IMR-90 (cell line): ENCODE data around the gene HHIP. TPM values are rescaled to one million over a fixed set of nuclear protein-coding genes. Genes with fewer than 3 reads are reported as not detected.

Source experiments
- ATAC-seq: fragments of 200-7000 bp; cut with Tn5 transposase; 2 replicates; pipeline ENCODE4 v1.9.1; 2020; ENCODE audit warnings: low read depth, mild to moderate bottlenecking, moderate library complexity
- BruUV-seq: library from RNA; stranded (reverse); fragments of 400-500 nt; replicated peaks from 2 replicates; lab custom pipeline; 2021; lab: Mats Ljungman, UMichigan
- CTCF ChIA-PET: fragments of 300-600 bp; formaldehyde crosslinking; extraction: SDS; loops from one replicate; lab custom pipeline; 2021; ENCODE audit warnings: antibody characterized with exemption; lab: Yijun Ruan, JAX
- POLR2A ChIA-PET: fragments of 300-600 bp; sonication (Branson Sonifier 250); formaldehyde crosslinking; loops from one replicate; lab custom pipeline; 2022; ENCODE audit warnings: antibody characterized with exemption; ENCODE audit not compliant: unreplicated experiment; lab: Charles Lee
- DNase-seq: peaks from one replicate; pipeline ENCODE4 v3.0.0; 2013
- H2AFZ ChIP-seq: replicated peaks from 2 replicates; pipeline ENCODE3; 2013; ENCODE audit warnings: low read length, mild to moderate bottlenecking; ENCODE audit not compliant: poor library complexity
- H2AK5ac ChIP-seq: 2 replicates; pipeline ENCODE4 v1.6.1; 2013; ENCODE audit warnings: low read depth, low read length, inconsistent platforms
- H2AK9ac ChIP-seq: replicated peaks from 2 replicates; pipeline ENCODE3; 2013; ENCODE audit warnings: mild to moderate bottlenecking, low read depth, low read length, moderate library complexity; ENCODE audit not compliant: poor library complexity
- H2BK120ac ChIP-seq: 2 replicates; pipeline ENCODE4 v1.6.1; 2013; ENCODE audit warnings: low read depth, low read length, inconsistent platforms
- H2BK15ac ChIP-seq: 3 replicates; pipeline ENCODE4 v1.6.1; 2013; ENCODE audit warnings: low read depth, low read length, inconsistent platforms
- H2BK20ac ChIP-seq: 2 replicates; pipeline ENCODE4 v1.6.1; 2013; ENCODE audit warnings: low read depth, mild to moderate bottlenecking, inconsistent platforms, low read length, moderate library complexity
- H2BK5ac ChIP-seq: 2 replicates; pipeline ENCODE4 v1.6.1; 2013; ENCODE audit warnings: mild to moderate bottlenecking, low read depth, low read length, inconsistent platforms; ENCODE audit not compliant: poor library complexity, severe bottlenecking
- H3K14ac ChIP-seq: replicated peaks from 2 replicates; pipeline ENCODE4 v1.6.1; 2013; ENCODE audit warnings: low read depth, low read length, inconsistent platforms
- H3K18ac ChIP-seq: 2 replicates; pipeline ENCODE4 v1.6.1; 2013; ENCODE audit warnings: low read depth, low read length, control low read depth
- H3K23ac ChIP-seq: 2 replicates; pipeline ENCODE4 v1.6.1; 2013; ENCODE audit warnings: low read depth, low read length, inconsistent platforms
- H3K27ac ChIP-seq: 2 replicates; pipeline ENCODE4 v1.5.1; 2013; ENCODE audit warnings: mild to moderate bottlenecking, control low read depth, low read length; ENCODE audit not compliant: insufficient read depth
- H3K27me3 ChIP-seq: 2 replicates; pipeline ENCODE4 v1.6.1; 2013; ENCODE audit warnings: low read length; ENCODE audit not compliant: control insufficient read depth, insufficient read depth
- H3K36me3 ChIP-seq: 2 replicates; pipeline ENCODE4 v1.6.1; 2013; ENCODE audit warnings: low read length, mixed read lengths; ENCODE audit not compliant: control insufficient read depth, insufficient read depth
- H3K4ac ChIP-seq: 2 replicates; pipeline ENCODE4 v1.6.1; 2013; ENCODE audit warnings: low read depth, low read length, inconsistent platforms
- H3K4me1 ChIP-seq: 2 replicates; pipeline ENCODE4 v1.6.1; 2013; ENCODE audit warnings: low read length, mixed read lengths; ENCODE audit not compliant: control insufficient read depth, insufficient read depth
- H3K4me2 ChIP-seq: 2 replicates; pipeline ENCODE4 v1.6.1; 2013; ENCODE audit warnings: low read depth, mild to moderate bottlenecking, control low read depth, low read length, moderate library complexity
- H3K4me3 ChIP-seq: 2 replicates; pipeline ENCODE4 v1.5.1; 2013; ENCODE audit warnings: low read depth, mild to moderate bottlenecking, control low read depth, low read length, moderate library complexity; ENCODE audit not compliant: insufficient read depth
- H3K56ac ChIP-seq: 2 replicates; pipeline ENCODE4 v1.6.1; 2013; ENCODE audit warnings: low read length, inconsistent platforms; ENCODE audit not compliant: insufficient read depth; ENCODE audit errors: extremely low read depth
- H3K79me1 ChIP-seq, 2 experiments: 2 replicates each; pipeline ENCODE4 v1.6.1; 2013; ENCODE audit warnings: low read length in 2 of 2, inconsistent platforms in 1 of 2, low read depth in 1 of 2
- H3K9ac ChIP-seq: 2 replicates; pipeline ENCODE4 v1.6.1; 2013; ENCODE audit warnings: low read depth, low read length, control low read depth
- H3K9me1 ChIP-seq: 2 replicates; pipeline ENCODE4 v1.6.1; 2013; ENCODE audit warnings: low read length, inconsistent platforms; ENCODE audit not compliant: insufficient read depth
- H3K9me3 ChIP-seq: 2 replicates; pipeline ENCODE4 v1.6.1; 2013; ENCODE audit warnings: low read length; ENCODE audit not compliant: control insufficient read depth, insufficient read depth
- H4K20me1 ChIP-seq: 2 replicates; pipeline ENCODE4 v1.6.1; 2013; ENCODE audit warnings: low read length, inconsistent platforms; ENCODE audit not compliant: insufficient read depth
- H4K5ac ChIP-seq: 2 replicates; pipeline ENCODE4 v1.6.1; 2013; ENCODE audit warnings: mild to moderate bottlenecking, low read depth, low read length, control low read depth
- H4K8ac ChIP-seq, 2 experiments: 2 replicates each; pipeline ENCODE4 v1.6.1; 2013; ENCODE audit warnings: low read depth in 2 of 2, low read length in 2 of 2, control low read depth in 1 of 2, inconsistent platforms in 1 of 2
- H4K91ac ChIP-seq: 2 replicates; pipeline ENCODE4 v1.6.1; 2013; ENCODE audit warnings: low read depth, low read length, inconsistent platforms; ENCODE audit not compliant: insufficient read depth
- BHLHE40 ChIP-seq: fragments of 150-350 bp; IDR thresholded peaks from 2 replicates; pipeline ENCODE4 v1.6.1; 2016; ENCODE audit warnings: mild to moderate bottlenecking, low read depth, low read length
- CEBPB ChIP-seq: IDR thresholded peaks from 2 replicates; pipeline ENCODE4 v1.6.1; 2012; ENCODE audit warnings: low read depth, low read length, improper control_type of control experiment
- CHD1 ChIP-seq: IDR thresholded peaks from 2 replicates; pipeline ENCODE4 v1.6.1; 2012; ENCODE audit warnings: low read depth, low read length, improper control_type of control experiment
- MAFK ChIP-seq: IDR thresholded peaks from 2 replicates; pipeline ENCODE4 v1.6.1; 2012; ENCODE audit warnings: low read depth, low read length, improper control_type of control experiment
- MXI1 ChIP-seq: IDR thresholded peaks from 2 replicates; pipeline ENCODE4 v1.6.1; 2012; ENCODE audit warnings: low read depth, mild to moderate bottlenecking, low read length, moderate library complexity, borderline replicate concordance
- POLR2A ChIP-seq: IDR thresholded peaks from 2 replicates; pipeline ENCODE4 v1.6.1; 2012; ENCODE audit warnings: mild to moderate bottlenecking, low read depth, low read length
- RAD21 ChIP-seq: IDR thresholded peaks from 2 replicates; pipeline ENCODE4 v1.6.1; 2012; ENCODE audit warnings: low read length, improper control_type of control experiment
- RFX5 ChIP-seq: IDR thresholded peaks from 2 replicates; pipeline ENCODE4 v1.8.0; 2012; ENCODE audit warnings: low read depth, mild to moderate bottlenecking, low read length, moderate library complexity
- SMC3 ChIP-seq: fragments of 150-350 bp; IDR thresholded peaks from 2 replicates; pipeline ENCODE4 v1.6.1; 2016; ENCODE audit warnings: low read depth, mild to moderate bottlenecking, antibody characterized with exemption, low read length, moderate library complexity
- dilution Hi-C: fragments of 300-500 bp; cut with HindIII; formaldehyde crosslinking; loops from one replicate; pipeline ENCODE4 v1.14.3; 2018; ENCODE audit warnings: low sequenced_read_pairs; ENCODE audit not compliant: unreplicated experiment
- in situ Hi-C: fragments of 300-500 bp; cut with MboI; formaldehyde crosslinking; loops from 3 replicates; pipeline ENCODE4 v1.14.3; 2019; ENCODE audit warnings: low sequenced_read_pairs, inconsistent platforms, mixed read lengths
- intact Hi-C: fragments of 100-400 bp; cut with micrococcal nuclease; formaldehyde crosslinking; loops from 2 replicates; pipeline ENCODE4 v1.10.0; 2022
- polyA plus RNA-seq, 3 experiments: library from polyadenylated mRNA; depleted of rRNA; stranded (reverse); fragments of >200 nt; gene quantifications; 2 replicates each; pipeline ENCODE4 v1.2.3, GENCODE V29; 2012; ENCODE audit warnings: low replicate concordance in 1 of 3
- total RNA-seq: library from RNA; depleted of rRNA; stranded (reverse); fragments of >200 nt; gene quantifications from 2 replicates; pipeline ENCODE4 v1.2.3, GENCODE V29; 2012

The HHIP gene
- total and polyA plus RNA-seq, 2 of the 4 experiments (the other 2 are of a cell fraction): 6.6 to 9.6 TPM

DNA sequence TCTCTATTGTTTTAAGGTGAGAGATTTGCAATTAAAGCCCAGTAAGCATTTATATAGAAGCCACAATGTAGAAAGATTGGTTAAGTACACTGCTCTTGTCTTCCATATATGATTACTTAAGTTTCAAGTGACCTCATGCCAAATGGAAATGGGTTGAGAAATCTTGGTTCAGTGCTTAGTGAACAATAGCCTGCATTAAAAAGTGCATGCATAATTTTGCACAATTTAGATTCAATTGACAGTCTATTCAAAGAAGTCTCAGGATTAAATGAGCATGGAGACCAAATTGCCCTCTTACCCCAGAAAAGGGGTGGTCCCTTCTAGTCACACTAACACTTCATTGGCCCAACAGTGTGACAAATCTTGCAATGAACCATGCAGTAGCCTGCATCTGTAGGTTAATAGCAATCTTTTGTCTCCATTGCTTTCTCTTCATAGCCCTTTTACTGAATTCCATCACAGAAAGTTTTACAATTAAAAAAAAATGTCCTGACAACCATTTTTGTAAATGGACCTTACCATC lies 93.6 kb downstream of the HHIP start:
- ChIA-PET POLR2A (no interaction called here), CTCF (interaction anchor here (0.6 kb wide), 1 partner anchor 289 kb away, joined by 3 read pairs; no protein-coding TSS in a partner anchor)
- H4K5ac ChIP-seq: no peak overlapping the region
- no peak overlapping the region for H2AK9ac ChIP-seq
- H2BK15ac ChIP-seq: no peak overlapping the region
- no peak overlapping the region for H3K14ac ChIP-seq
- no peak overlapping the region for H2AFZ ChIP-seq
- intact Hi-C loops (no loop called here), dilution Hi-C loops (no loop called here), in situ Hi-C loops (no loop called here)
- H3K18ac ChIP-seq: no peak overlapping the region
- no peak overlapping the region for H3K56ac ChIP-seq
- no peaks in the 10 kb centered on the region for H3K36me3 ChIP-seq
- H3K9me3 ChIP-seq: no peaks in the 10 kb centered on the region
- TF ChIP-seq POLR2A (no peak), SMC3 (no peak), RFX5 (no peak), CHD1 (no peak), MXI1 (no peak), MAFK (no peak), CEBPB (no peak), BHLHE40 (no peak), RAD21 (no peak)
- H3K4ac ChIP-seq: no peak overlapping the region
- H3K27ac ChIP-seq: no peak overlapping the region
- H3K4me1 ChIP-seq: peaks cover 2% of the 10 kb centered on the region; the same call in 1 of the 2 replicates
- no peak overlapping the region for H2BK5ac ChIP-seq
- no peak overlapping the region for H3K4me3 ChIP-seq
- H3K9me1 ChIP-seq: no peaks in the 10 kb centered on the region
- no peak overlapping the region for H3K4me2 ChIP-seq
- no peak overlapping the region for H2BK120ac ChIP-seq
- H3K9ac ChIP-seq: no peak overlapping the region
- no peak overlapping the region for H3K23ac ChIP-seq
- no peak overlapping the region for H2BK20ac ChIP-seq
- H4K8ac ChIP-seq: no peak overlapping the region
- BruUV-seq: no TSS peak
- no peak for DNase-seq
- H3K27me3 ChIP-seq: no peaks in the 10 kb centered on the region
- H4K91ac ChIP-seq: no peak overlapping the region
- no peak overlapping the region for H2AK5ac ChIP-seq
- H3K79me1 ChIP-seq: no peaks in the 10 kb centered on the region
- no peak for ATAC-seq
- H4K20me1 ChIP-seq: no peaks in the 10 kb centered on the region
